Stimulated activated CD4-positive, alpha-beta T cell treated with anti-CD3 and anti-CD28 coated beads, Interleukin-15, amount 100 ng/mL, for 1 hour (primary cell): ENCODE data around the gene ARHGEF6.

Experiments
- DNase-seq, 2 donors: peaks; one replicate each; pipeline ENCODE4 v3.0.0-alpha.2; 2020; ENCODE audit warnings: low read depth in 1 of 2, low spot score in 1 of 2

ARHGEF6 gene

GRCh38 chrX:136697156-136697555, 83.6 kb downstream of the ARHGEF6 start:
- DNase-seq: no peak

GRCh38 chrX:136694431-136695087, 86.2 kb downstream of the ARHGEF6 start:
- no peak for DNase-seq

- no peak for DNase-seq
Measured at GRCh38 chrX:136692271-136692670, 88.5 kb downstream of the ARHGEF6 start.

GRCh38 chrX:136691028-136691809, 89.5 kb downstream of the ARHGEF6 start:
- no peak for DNase-seq

- no peak for DNase-seq
Measured at GRCh38 chrX:136689436-136689835, 91.3 kb downstream of the ARHGEF6 start.

- no peak for DNase-seq
Measured at GRCh38 chrX:136687457-136687856, 93.3 kb downstream of the ARHGEF6 start.

GRCh38 chrX:136684120-136684519, 96.6 kb downstream of the ARHGEF6 start:
- no peak for DNase-seq

GRCh38 chrX:136679531-136679930, 101.2 kb downstream of the ARHGEF6 start:
- DNase-seq: no peak

- no peak for DNase-seq
Measured at GRCh38 chrX:136674270-136674985, 106.3 kb downstream of the ARHGEF6 start.

GRCh38 chrX:136671006-136671610, 109.6 kb downstream of the ARHGEF6 start:
- DNase-seq: no peak

GRCh38 chrX:136667446-136668168, 113.1 kb downstream of the ARHGEF6 start:
- no peak for DNase-seq

GRCh38 chrX:136666088-136666487, 114.6 kb downstream of the ARHGEF6 start:
- DNase-seq: no peak

GRCh38 chrX:136665258-136665900, 115.4 kb downstream of the ARHGEF6 start:
- DNase-seq: no peak

GRCh38 chrX:136662976-136663375, 117.8 kb downstream of the ARHGEF6 start:
- DNase-seq: no peak

GRCh38 chrX:136662104-136662503, 118.6 kb downstream of the ARHGEF6 start:
- no peak for DNase-seq

- no peak for DNase-seq
Measured at GRCh38 chrX:136660896-136661295, 119.8 kb downstream of the ARHGEF6 start.

GRCh38 chrX:136659174-136659573, 121.6 kb downstream of the ARHGEF6 start:
- DNase-seq: no peak

GRCh38 chrX:136658151-136658550, 122.6 kb downstream of the ARHGEF6 start:
- DNase-seq: no peak

GRCh38 chrX:136656361-136656964, 124.3 kb downstream of the ARHGEF6 start:
- no peak for DNase-seq
